Psoas muscle (tissue), 8 donors: ENCODE measurements around the gene COA8. TPM values are rescaled to one million over a fixed set of nuclear protein-coding genes. Genes with fewer than 3 reads are reported as not detected.

Experiments
- ATAC-seq, 4 donors: fragments of 200-7000 bp; cut with Tn5 transposase; one replicate each; pipeline ENCODE4 v1.9.1; 2020; ENCODE audit warnings: moderate library complexity in 3 of 4, mild to moderate bottlenecking in 2 of 4
- DNase-seq, 2 donors: peaks; one replicate each; pipeline ENCODE4 v3.0.0-alpha.2; 2020
- H3K27ac ChIP-seq: fragments of 200-600 bp; one replicate; pipeline ENCODE4 v1.8.0; 2022
- H3K27me3 ChIP-seq, 3 donors: fragments of 200-600 bp in 1 of 3; one replicate each; pipeline versions ENCODE4 v1.6.1 to v1.8.0; 2013 to 2022; ENCODE audit warnings: low read length in 2 of 3, mild to moderate bottlenecking in 2 of 3, moderate library complexity in 1 of 3; ENCODE audit not compliant: insufficient read depth in 3 of 3
- H3K36me3 ChIP-seq, 2 donors: fragments of 200-600 bp in 1 of 2; one replicate each; pipeline versions ENCODE4 v1.6.1 to v1.8.0; 2013 to 2022; ENCODE audit warnings: low read depth in 1 of 2, mild to moderate bottlenecking in 1 of 2, moderate library complexity in 1 of 2; ENCODE audit not compliant: insufficient read depth in 1 of 2
- H3K4me1 ChIP-seq: fragments of 200-600 bp; one replicate; pipeline ENCODE4 v1.8.0; 2022
- H3K4me3 ChIP-seq: fragments of 200-600 bp; one replicate; pipeline ENCODE4 v1.8.0; 2022; ENCODE audit warnings: mild to moderate bottlenecking
- H3K9me3 ChIP-seq: fragments of 200-600 bp; one replicate; pipeline ENCODE4 v1.8.0; 2022
- WGBS, 3 donors: extraction: QIAGEN DNeasy Blood & Tissue Kit; methylation state at CpG; one replicate each; pipeline versions ENCODE4 v1.1.6 to v1.1.7; 2013; 5-methylcytosine and 5-hydroxymethylcytosine counted together
- intact Hi-C, 2 donors: fragments of 100-400 bp; cut with DNase I; formaldehyde crosslinking; loops; one replicate each; pipeline versions ENCODE4 v1.11.0 to v1.14.2; 2022
- polyA plus RNA-seq, 3 donors: library from polyadenylated mRNA; stranded (reverse); fragments of 200-250 nt; gene quantifications; one replicate each; pipeline ENCODE4 v1.2.3, GENCODE V29; 2013
- total RNA-seq, 4 donors: library from RNA; stranded (reverse); fragmentation: NEBNext Ultra II Directional in 2 of 4; extraction: Animal tissue kit (Norgen Biotek cat#: 25700) in 2 of 4; gene quantifications; one replicate each; pipeline versions ENCODE4 v1.2.1 to v1.2.4, GENCODE V29; 2021 to 2023
- TF ChIP-seq, protein P1 (sequence below): fragments of 200-600 bp; IDR thresholded peaks from one replicate; pipeline ENCODE4 v1.8.0; 2022; ENCODE audit warnings: antibody characterized with exemption
- donor health status: healthy with polysubstance abuse.
- donor health status: DM: no; HTN: no; CAD: no; lungs with moderate emphysema.
- donor health status: Bipolar disorder and iron deficiency.
- donor health status: healthy.
- donor health status: DM: yes; HTN: yes; CAD: no.
- donor health status: DM: no; HTN: no; CAD: no.
- donor health status: DM: no; HTN: no; CAD: no.
- donor health status: DM: yes; HTN: yes; CAD: no.

The COA8 gene
- total and polyA plus RNA-seq, 7 donors: 73.6 to 171 (median 101) TPM

DNA sequence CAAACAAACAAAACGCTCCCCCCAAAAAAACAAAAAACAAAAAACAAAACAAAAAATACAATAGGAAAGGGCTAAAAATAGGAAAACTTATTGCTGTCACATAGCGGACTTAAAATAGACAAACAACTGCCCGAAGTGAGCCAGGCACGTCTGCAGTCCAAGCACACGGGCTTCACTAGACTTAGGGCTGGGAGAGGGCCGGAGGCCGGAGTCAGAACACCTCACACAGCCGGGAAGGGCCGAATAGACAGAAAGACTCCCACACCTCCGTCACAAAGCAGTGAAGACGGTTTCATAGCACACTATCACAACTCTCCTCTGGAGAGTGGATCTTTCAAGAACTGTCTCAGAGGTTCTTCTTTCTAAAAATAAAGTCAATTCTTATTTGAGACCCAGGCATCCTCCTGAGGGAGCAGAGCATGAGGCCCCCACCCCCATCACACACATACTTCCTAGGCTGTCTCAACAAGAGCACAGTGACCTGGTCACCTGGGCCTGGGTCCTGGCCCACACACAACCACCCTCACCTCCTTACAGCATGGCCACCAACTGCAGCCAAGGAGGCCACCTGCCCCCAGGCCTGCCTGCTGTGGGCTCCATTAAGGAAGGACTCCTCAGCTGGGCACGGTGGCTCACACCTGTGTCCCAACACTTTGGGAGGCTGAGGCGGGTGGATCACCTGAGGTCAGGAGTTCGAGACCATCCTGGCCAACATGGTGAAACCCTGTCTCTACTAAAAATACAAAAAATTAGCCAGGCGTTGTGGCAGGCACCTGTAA, 7.0 kb upstream of the COA8 start:
- WGBS, 3 donors: 58 to 63% (median 61%) methylated on average over 15 of the region's 15 CpGs
- DNase-seq (no peak), ATAC-seq (peak in 3 of 4 donors; percentile 30 to 39 (median 38))
- H3K27me3 ChIP-seq: no peaks in the 10 kb centered on the region
- no peaks in the 10 kb centered on the region for H3K9me3 ChIP-seq
- H3K27ac ChIP-seq: peak overlapping the region; percentile 62
- intact Hi-C loops: no loop called here
- H3K4me1 ChIP-seq: peaks cover 77% of the 10 kb centered on the region
- TF ChIP-seq, protein P1, sequence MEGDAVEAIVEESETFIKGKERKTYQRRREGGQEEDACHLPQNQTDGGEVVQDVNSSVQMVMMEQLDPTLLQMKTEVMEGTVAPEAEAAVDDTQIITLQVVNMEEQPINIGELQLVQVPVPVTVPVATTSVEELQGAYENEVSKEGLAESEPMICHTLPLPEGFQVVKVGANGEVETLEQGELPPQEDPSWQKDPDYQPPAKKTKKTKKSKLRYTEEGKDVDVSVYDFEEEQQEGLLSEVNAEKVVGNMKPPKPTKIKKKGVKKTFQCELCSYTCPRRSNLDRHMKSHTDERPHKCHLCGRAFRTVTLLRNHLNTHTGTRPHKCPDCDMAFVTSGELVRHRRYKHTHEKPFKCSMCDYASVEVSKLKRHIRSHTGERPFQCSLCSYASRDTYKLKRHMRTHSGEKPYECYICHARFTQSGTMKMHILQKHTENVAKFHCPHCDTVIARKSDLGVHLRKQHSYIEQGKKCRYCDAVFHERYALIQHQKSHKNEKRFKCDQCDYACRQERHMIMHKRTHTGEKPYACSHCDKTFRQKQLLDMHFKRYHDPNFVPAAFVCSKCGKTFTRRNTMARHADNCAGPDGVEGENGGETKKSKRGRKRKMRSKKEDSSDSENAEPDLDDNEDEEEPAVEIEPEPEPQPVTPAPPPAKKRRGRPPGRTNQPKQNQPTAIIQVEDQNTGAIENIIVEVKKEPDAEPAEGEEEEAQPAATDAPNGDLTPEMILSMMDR: no peak
- no peak overlapping the region for H3K4me3 ChIP-seq
- H3K36me3 ChIP-seq: peaks cover 0 to 19% of the 10 kb centered on the region in 2 donors

DNA sequence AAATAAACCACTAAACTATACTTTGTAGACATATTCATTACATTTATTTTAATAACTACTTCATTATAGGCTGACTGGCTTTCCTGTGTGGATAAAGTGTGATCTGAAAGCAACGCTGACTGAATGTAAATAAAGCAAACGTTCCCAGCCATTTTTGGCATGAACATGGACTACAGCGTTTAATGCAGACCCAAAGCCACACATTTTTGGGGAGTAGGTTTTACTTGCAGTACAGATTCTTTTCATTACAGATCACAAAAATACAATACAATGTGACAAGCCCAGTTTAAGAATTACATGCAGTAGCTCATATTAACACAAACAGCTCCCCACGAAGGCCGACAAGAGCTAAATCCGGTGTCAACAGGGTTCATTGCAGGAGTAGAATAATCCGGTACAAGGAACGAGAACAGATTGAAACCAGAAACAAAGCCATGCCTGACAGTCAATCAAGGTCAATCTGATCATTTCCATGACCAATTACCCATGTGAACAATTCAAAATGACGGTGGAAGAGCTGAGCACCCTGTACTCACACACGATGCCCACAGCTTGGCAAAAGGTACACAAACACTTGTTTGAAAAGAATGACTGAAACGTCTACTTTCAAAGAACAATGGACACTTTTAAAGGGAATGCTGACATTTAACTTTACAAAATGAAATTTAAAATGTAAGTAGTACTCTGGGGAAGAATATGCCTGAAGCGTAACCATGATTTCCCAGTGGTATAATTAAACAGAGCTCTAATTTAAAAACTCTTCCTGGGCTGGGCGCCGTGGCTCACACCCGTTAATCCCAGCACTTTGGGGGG, 5.6 kb upstream of the COA8 start:
- peaks cover 74% of the 10 kb centered on the region for H3K4me1 ChIP-seq
- no peak for ATAC-seq
- WGBS, 3 donors: 41 to 51% (median 43%) methylated on average over 15 of the region's 15 CpGs
- H3K9me3 ChIP-seq: no peaks in the 10 kb centered on the region
- no peak for DNase-seq
- TF ChIP-seq, protein P1: no peak
- intact Hi-C loops: no loop called here
- H3K27me3 ChIP-seq: no peaks in the 10 kb centered on the region
- peak overlapping the region; percentile 9 for H3K4me3 ChIP-seq
- peaks cover 0 to 20% of the 10 kb centered on the region in 2 donors for H3K36me3 ChIP-seq
- H3K27ac ChIP-seq: peak overlapping the region; percentile 72

DNA sequence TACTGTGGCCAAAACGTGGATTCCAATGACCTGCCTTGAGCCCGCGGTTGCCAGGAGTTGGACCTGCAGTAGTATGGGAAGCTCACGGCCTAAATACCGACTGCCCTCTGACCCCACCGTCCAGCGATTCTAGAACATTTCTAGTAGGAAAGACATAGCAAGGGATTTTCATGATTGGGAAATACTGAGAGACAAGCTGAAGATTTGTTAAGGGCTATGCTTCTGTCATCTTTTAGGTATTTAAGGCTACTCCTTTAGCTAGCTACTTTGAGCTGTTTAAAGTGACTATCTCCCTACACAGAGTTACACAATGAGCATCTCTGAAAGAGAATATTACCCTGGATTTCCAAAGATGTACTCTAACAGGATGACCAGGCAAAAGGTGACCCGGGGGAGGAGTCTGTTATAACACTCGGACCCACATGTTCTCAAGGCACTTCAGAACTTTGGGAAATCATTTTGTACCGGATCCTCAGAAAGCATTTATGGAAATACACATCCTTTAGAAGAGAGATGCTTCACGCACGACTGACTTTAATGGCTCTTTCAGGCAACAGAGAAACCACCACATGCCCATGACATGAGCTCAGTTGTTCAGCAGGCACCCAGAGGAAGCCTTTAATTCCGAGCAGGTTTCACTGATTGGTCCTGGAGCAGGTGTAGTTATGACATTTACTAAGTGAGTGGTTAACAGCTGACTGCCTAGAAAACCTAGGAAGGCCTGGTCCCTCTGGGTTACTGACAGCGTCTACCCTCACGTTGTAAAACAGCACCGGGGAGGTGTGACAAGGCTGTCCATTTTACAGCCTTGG, 4.5 kb upstream of the COA8 start:
- TF ChIP-seq, protein P1: no peak
- DNase-seq: no peak
- intact Hi-C loops: no loop called here

DNA sequence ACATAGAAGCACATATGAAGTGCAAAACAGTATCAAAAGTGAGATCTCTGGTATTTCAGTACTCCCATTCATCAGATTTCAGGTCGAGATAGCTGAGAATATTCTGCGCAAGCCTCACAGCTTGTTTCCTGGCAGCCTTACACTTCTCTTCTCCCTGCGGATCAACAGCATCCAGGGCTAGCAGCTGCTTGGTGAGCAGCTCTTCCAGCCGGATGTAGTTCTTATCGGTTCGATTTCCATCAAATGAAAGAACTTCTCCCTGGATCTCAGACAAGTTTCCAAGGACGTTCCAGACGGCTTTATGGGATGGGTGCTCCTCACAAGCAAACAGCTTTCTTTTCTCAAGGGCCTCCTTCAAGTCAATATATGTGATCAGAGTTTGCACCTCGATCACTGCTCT, 3.0 kb upstream of the COA8 start:
- peaks cover 75% of the 10 kb centered on the region for H3K4me1 ChIP-seq
- peak overlapping the region; percentile 72 for H3K27ac ChIP-seq

More for the DNA sequence above, 4.5 kb upstream of the COA8 start:
- WGBS, 3 donors: 65 to 72% (median 68%) methylated on average over 16 of the region's 16 CpGs
- Histone ChIP-seq H3K4me3 (peak overlapping the region; percentile 7), H3K36me3 (peaks cover 0 to 20% of the 10 kb centered on the region in 2 donors), H3K4me1 (peaks cover 64% of the 10 kb centered on the region), H3K9me3 (no peaks in the 10 kb centered on the region), H3K27me3 (no peaks in the 10 kb centered on the region), H3K27ac (peak overlapping the region; percentile 72)
- peak; percentile 52 to 66 (median 56) for ATAC-seq

More for the DNA sequence above, 3.0 kb upstream of the COA8 start:
- intact Hi-C loops: loop anchor here in 1 of 2 donors (5.0 kb wide), 1 partner anchor 68 kb away; the partner anchor contains the start of gene KLC1
- TF ChIP-seq, protein P1: no peak
- 38 to 45% (median 43%) methylated on average over 9 of the region's 9 CpGs for WGBS, 3 donors
- H3K36me3 ChIP-seq: peaks cover 0 to 20% of the 10 kb centered on the region in 2 donors
- ATAC-seq (no peak), DNase-seq (no peak)
- H3K9me3 ChIP-seq: no peaks in the 10 kb centered on the region
- no peaks in the 10 kb centered on the region for H3K27me3 ChIP-seq
- H3K4me3 ChIP-seq: no peak overlapping the region
